GM23338 (cell line): ENCODE data around the gene STK4. TPM values are rescaled to one million over a fixed set of nuclear protein-coding genes. Genes with fewer than 3 reads are reported as not detected.

ENCODE experiments used
- ATAC-seq: fragments of 200-7000 bp; cut with Tn5 transposase; 3 replicates; pipeline ENCODE4 v1.9.1; 2020
- DNase-seq: peaks from one replicate; pipeline ENCODE4 v3.0.0-alpha.2; 2015; ENCODE audit warnings: low spot score
- H2AFZ ChIP-seq: fragments of 200-600 bp; sonication (generic); 2 replicates; pipeline ENCODE4 v1.8.0; 2016; ENCODE audit warnings: antibody characterized with exemption, mild to moderate bottlenecking, moderate library complexity
- H3F3A ChIP-seq: fragments of 200-600 bp; sonication (generic); replicated peaks from 2 replicates; pipeline ENCODE4 v1.8.0; 2017; ENCODE audit warnings: antibody characterized with exemption, mixed run types, low read depth
- H3K27ac ChIP-seq: fragments of 200-600 bp; sonication (generic); 2 replicates; pipeline ENCODE4 v1.6.1; 2016; ENCODE audit warnings: low read depth
- H3K27me3 ChIP-seq: fragments of 200-600 bp; sonication (generic); 2 replicates; pipeline ENCODE4 v1.8.0; 2016; ENCODE audit warnings: mild to moderate bottlenecking, mixed run types, moderate library complexity; ENCODE audit not compliant: insufficient read depth
- H3K36me3 ChIP-seq: fragments of 200-600 bp; sonication (generic); 2 replicates; pipeline ENCODE4 v1.8.0; 2016; ENCODE audit warnings: mild to moderate bottlenecking; ENCODE audit not compliant: insufficient read depth
- H3K4me1 ChIP-seq: fragments of 200-600 bp; sonication (generic); 2 replicates; pipeline ENCODE4 v1.8.0; 2016; ENCODE audit warnings: mild to moderate bottlenecking, moderate library complexity; ENCODE audit not compliant: insufficient read depth
- H3K4me2 ChIP-seq: fragments of 200-600 bp; sonication (generic); 2 replicates; pipeline ENCODE4 v1.7.1; 2017; ENCODE audit warnings: mixed run types
- H3K4me3 ChIP-seq: fragments of 200-600 bp; sonication (generic); 2 replicates; pipeline ENCODE4 v1.6.1; 2016; ENCODE audit warnings: mixed run types
- H3K79me2 ChIP-seq: fragments of 200-600 bp; sonication (generic); replicated peaks from 2 replicates; pipeline ENCODE4 v1.8.0; 2017; ENCODE audit warnings: mild to moderate bottlenecking; ENCODE audit not compliant: insufficient read depth
- H3K9me2 ChIP-seq: fragments of 200-600 bp; sonication (generic); 2 replicates; pipeline ENCODE4 v1.8.0; 2017; ENCODE audit not compliant: insufficient read depth
- H4K20me1 ChIP-seq: fragments of 200-600 bp; sonication (generic); replicated peaks from 2 replicates; pipeline ENCODE4 v1.8.0; 2017; ENCODE audit warnings: mild to moderate bottlenecking; ENCODE audit not compliant: insufficient read depth
- H3K27ac Mint-ChIP-seq: 2 replicates; pipeline ENCODE4 v1.8.0; 2020; ENCODE audit warnings: inconsistent platforms, mild to moderate bottlenecking, moderate library complexity, mixed read lengths
- H3K27me3 Mint-ChIP-seq: 3 replicates; pipeline ENCODE4 v1.8.0; 2022; ENCODE audit warnings: low read depth, mild to moderate bottlenecking, moderate library complexity, mixed read lengths, inconsistent platforms; ENCODE audit not compliant: insufficient read depth, poor library complexity
- H3K36me3 Mint-ChIP-seq: 3 replicates; pipeline ENCODE4 v1.8.0; 2021; ENCODE audit warnings: low read depth, mild to moderate bottlenecking, inconsistent platforms, moderate library complexity, mixed read lengths
- H3K4me1 Mint-ChIP-seq: 3 replicates; pipeline ENCODE4 v1.8.0; 2020; ENCODE audit warnings: mild to moderate bottlenecking, inconsistent platforms, mixed read lengths
- H3K4me3 Mint-ChIP-seq: 3 replicates; pipeline ENCODE4 v1.8.0; 2021; ENCODE audit warnings: moderate library complexity, mild to moderate bottlenecking, inconsistent platforms, mixed read lengths
- H3K9me3 Mint-ChIP-seq: 3 replicates; pipeline ENCODE4 v1.8.0; 2020; ENCODE audit warnings: moderate library complexity, mild to moderate bottlenecking, inconsistent platforms, mixed read lengths
- CTCF ChIP-seq, 2 experiments: fragments of 200-600 bp in 1 of 2; sonication (generic) in 1 of 2; conservative IDR thresholded peaks; 2 replicates each; pipeline versions ENCODE4 v1.5.1 to v1.6.1; 2016 to 2017; ENCODE audit warnings: antibody characterized with exemption in 2 of 2, low read depth in 2 of 2, mild to moderate bottlenecking in 2 of 2, moderate library complexity in 1 of 2
- ETS1 ChIP-seq: IDR thresholded peaks from 2 replicates; pipeline ENCODE4 v1.6.1; 2016; ENCODE audit warnings: antibody characterized with exemption
- EZH2 ChIP-seq: fragments of 200-600 bp; sonication (generic); IDR thresholded peaks from one replicate; pipeline ENCODE4 v1.8.0; 2017; ENCODE audit warnings: antibody characterized with exemption, mild to moderate bottlenecking, low read depth; ENCODE audit not compliant: unreplicated experiment
- JUNB ChIP-seq: IDR thresholded peaks from one replicate; pipeline ENCODE4 v1.6.1; 2016; ENCODE audit warnings: antibody characterized with exemption; ENCODE audit not compliant: unreplicated experiment
- NANOG ChIP-seq: IDR thresholded peaks from 2 replicates; pipeline ENCODE4 v1.6.1; 2016; ENCODE audit warnings: antibody characterized with exemption, borderline replicate concordance
- POLR2AphosphoS5 ChIP-seq: IDR thresholded peaks from 2 replicates; pipeline ENCODE4 v1.6.1; 2016; ENCODE audit warnings: antibody characterized with exemption, low read depth
- REST ChIP-seq: IDR thresholded peaks from one replicate; pipeline ENCODE4 v1.6.1; 2018; ENCODE audit warnings: antibody characterized with exemption; ENCODE audit not compliant: unreplicated experiment
- STAT1 ChIP-seq: IDR thresholded peaks from one replicate; pipeline ENCODE4 v1.6.1; 2016; ENCODE audit warnings: antibody characterized with exemption; ENCODE audit not compliant: unreplicated experiment
- ZNF114 ChIP-seq: fragments of 250-450 bp; sonication (Bioruptor Pico); IDR thresholded peaks from 2 replicates; pipeline ENCODE4 v1.5.0; 2020; ENCODE audit warnings: mild to moderate bottlenecking, moderate library complexity
- ZNF331 ChIP-seq: fragments of 250-450 bp; sonication (Bioruptor Pico); IDR thresholded peaks from 2 replicates; pipeline ENCODE4 v1.5.0; 2020; ENCODE audit warnings: low read depth, mild to moderate bottlenecking, moderate library complexity
- polyA plus RNA-seq: library from polyadenylated mRNA; unstranded; fragments of >200 nt; fragmentation: Nextera tagmentation; extraction: Ambion mirVana; gene quantifications from 2 replicates; pipeline ENCODE4 v1.2.1, GENCODE V29; 2016
- total RNA-seq: library from RNA; depleted of rRNA; stranded (reverse); fragments of >200 nt; shearing (Covaris generic); gene quantifications from 2 replicates; pipeline ENCODE4 v1.2.3, GENCODE V29; 2014

STK4 gene
- total and polyA plus RNA-seq, 2 experiments from 2014 or later: 37.7 to 58.7 TPM

- no peak for TF ChIP-seq CTCF (conservative IDR thresholded peaks at IDR 0.05; ENCODE audit: low read depth in 2 of 2)
- no peak for TF ChIP-seq POLR2AphosphoS5
- no peak for TF ChIP-seq REST
- TF ChIP-seq NANOG: no peak
- TF ChIP-seq ZNF114: no peak
- TF ChIP-seq STAT1: no peak
- no peak for TF ChIP-seq ZNF331 (CRISPR knock-in tag)
- TF ChIP-seq EZH2: no peak
- TF ChIP-seq JUNB: no peak
- no peaks in the 10 kb centered on the region for H3K36me3 ChIP-seq
These were observed 94.0 kb downstream of the STK4 start for GRCh38 chr20:45060294-45060693.

GRCh38 chr20:45061244-45061643, 94.9 kb downstream of the STK4 start:
- Mint-ChIP-seq H3K4me3 (no peak overlapping the region), H3K36me3 (peaks cover 10% of the 10 kb centered on the region; the same call in 2 of the 3 replicates), H3K9me3 (no peaks in the 10 kb centered on the region), H3K27me3 (no peaks in the 10 kb centered on the region), H3K4me1 (peaks cover 4% of the 10 kb centered on the region; the same call in 2 of the 3 replicates), H3K27ac (no peak overlapping the region)
- H3K36me3 ChIP-seq: no peaks in the 10 kb centered on the region
- no peak for ATAC-seq
- H2AFZ ChIP-seq: no peak overlapping the region
- H3F3A ChIP-seq: no peaks in the 10 kb centered on the region
- H3K27ac ChIP-seq: no peak overlapping the region
- H3K4me3 ChIP-seq: no peak overlapping the region
- H3K9me2 ChIP-seq: no peaks in the 10 kb centered on the region
- peaks cover 2% of the 10 kb centered on the region; the same call in 1 of the 2 replicates for H4K20me1 ChIP-seq
- no peaks in the 10 kb centered on the region for H3K27me3 ChIP-seq
- H3K79me2 ChIP-seq: peaks cover 11% of the 10 kb centered on the region; the same call in 1 of the 2 replicates
- no peak overlapping the region for H3K4me2 ChIP-seq
- no peaks in the 10 kb centered on the region for H3K4me1 ChIP-seq
- no peak for DNase-seq
- TF ChIP-seq ZNF114 (no peak), NANOG (no peak), ETS1 (no peak)

More at GRCh38 chr20:45060294-45060693, 94.0 kb downstream of the STK4 start:
- Histone ChIP-seq H4K20me1 (no peaks in the 10 kb centered on the region; the same call in 1 of the 2 replicates), H3K4me1 (no peaks in the 10 kb centered on the region), H3F3A (no peaks in the 10 kb centered on the region), H3K9me2 (no peaks in the 10 kb centered on the region), H2AFZ (no peak overlapping the region), H3K79me2 (peaks cover 8% of the 10 kb centered on the region; the same call in 1 of the 2 replicates), H3K27ac (no peak overlapping the region), H3K27me3 (no peaks in the 10 kb centered on the region), H3K4me3 (no peak overlapping the region), H3K4me2 (no peak overlapping the region)
- Mint-ChIP-seq H3K36me3 (peaks cover 10% of the 10 kb centered on the region; the same call in 2 of the 3 replicates), H3K27me3 (no peaks in the 10 kb centered on the region), H3K4me1 (peaks cover 4% of the 10 kb centered on the region; the same call in 2 of the 3 replicates), H3K9me3 (no peaks in the 10 kb centered on the region), H3K27ac (no peak overlapping the region), H3K4me3 (no peak overlapping the region)
- no peak for ATAC-seq
- no peak for DNase-seq
